NCI-H748 (cell line): ENCODE results near the gene TRPT1.

Source experiments
- DNase-seq: peaks from one replicate; lab custom pipeline; 2025; ENCODE audit not compliant: unreplicated experiment; lab: John Stamatoyannopoulos, UW

TRPT1 gene

GRCh38 chr11:64210301-64211020 lies 15.5 kb downstream of the TRPT1 start:
- no peak for DNase-seq

GRCh38 chr11:64209563-64209843 lies 16.5 kb downstream of the TRPT1 start:
- DNase-seq = no peak

GRCh38 chr11:64208796-64209562 lies 17.0 kb downstream of the TRPT1 start:
- no peak for DNase-seq

- DNase-seq = no peak
Observed at GRCh38 chr11:64208086-64208795, 17.7 kb downstream of the TRPT1 start.

GRCh38 chr11:64207256-64208085 lies 18.5 kb downstream of the TRPT1 start:
- DNase-seq = no peak

- no peak for DNase-seq
Observed at GRCh38 chr11:64206457-64207255, 19.3 kb downstream of the TRPT1 start, which contains the start of gene FERMT3. Gene FERMT3, plus strand, starts transcription at chr11:64206721. Its CDS starts 644 bp downstream, at chr11:64207365.

GRCh38 chr11:64204464-64204989 lies 21.5 kb downstream of the TRPT1 start:
- DNase-seq = peak; percentile 73

- no peak for DNase-seq
Observed at GRCh38 chr11:64204080-64204440, 21.9 kb downstream of the TRPT1 start.

GRCh38 chr11:64203421-64204079 lies 22.4 kb downstream of the TRPT1 start:
- no peak for DNase-seq

- DNase-seq = no peak
Observed at GRCh38 chr11:64202992-64203391, 23.0 kb downstream of the TRPT1 start.

- DNase-seq = no peak
Observed at GRCh38 chr11:64201543-64201942, 24.4 kb downstream of the TRPT1 start.

GRCh38 chr11:64198511-64198910 lies 27.5 kb downstream of the TRPT1 start:
- no peak for DNase-seq

GRCh38 chr11:64196626-64197025 lies 29.4 kb downstream of the TRPT1 start:
- DNase-seq = no peak

- DNase-seq = no peak
Observed at GRCh38 chr11:64192434-64192833, 33.6 kb downstream of the TRPT1 start.

GRCh38 chr11:64186492-64187165 lies 39.4 kb downstream of the TRPT1 start:
- peak; percentile 26 for DNase-seq

- peak; percentile 100 for DNase-seq
Observed at GRCh38 chr11:64185693-64186491, 40.1 kb downstream of the TRPT1 start, which contains the start of gene STIP1. Gene STIP1, plus strand, starts transcription at chr11:64186171. Its CDS starts 91 bp downstream, at chr11:64186262.

GRCh38 chr11:64185175-64185692 lies 40.8 kb downstream of the TRPT1 start:
- peak; percentile 84 for DNase-seq

GRCh38 chr11:64183890-64184289 lies 42.1 kb downstream of the TRPT1 start:
- no peak for DNase-seq
